Measurements from ENCODE around the gene TSKU.

GRCh38 chr11:76796511-76797198 is 13.5 kb downstream of the TSKU start:
- TF ChIP-seq CTCF (conservative IDR thresholded peaks at IDR 0.05 in 1 of 2, IDR thresholded peaks at IDR 0.05 in 1 of 2; ENCODE audit: low read depth in 1 of 2, low read length in 2 of 2) (no peak), EZH2 (IDR thresholded peaks at IDR 0.05; ENCODE audit: low read length, missing control alignments) (no peak)
